Measurements from ENCODE around the gene GSN. TPM values are rescaled to one million over a fixed set of nuclear protein-coding genes. Genes with fewer than 3 reads are reported as not detected.

Gene GSN
- total and polyA plus RNA-seq, 2 of the 13 experiments (the other 11 are each of a cell fraction or from before 2014, with no cell fraction given): 294 to 307 TPM

DNA sequence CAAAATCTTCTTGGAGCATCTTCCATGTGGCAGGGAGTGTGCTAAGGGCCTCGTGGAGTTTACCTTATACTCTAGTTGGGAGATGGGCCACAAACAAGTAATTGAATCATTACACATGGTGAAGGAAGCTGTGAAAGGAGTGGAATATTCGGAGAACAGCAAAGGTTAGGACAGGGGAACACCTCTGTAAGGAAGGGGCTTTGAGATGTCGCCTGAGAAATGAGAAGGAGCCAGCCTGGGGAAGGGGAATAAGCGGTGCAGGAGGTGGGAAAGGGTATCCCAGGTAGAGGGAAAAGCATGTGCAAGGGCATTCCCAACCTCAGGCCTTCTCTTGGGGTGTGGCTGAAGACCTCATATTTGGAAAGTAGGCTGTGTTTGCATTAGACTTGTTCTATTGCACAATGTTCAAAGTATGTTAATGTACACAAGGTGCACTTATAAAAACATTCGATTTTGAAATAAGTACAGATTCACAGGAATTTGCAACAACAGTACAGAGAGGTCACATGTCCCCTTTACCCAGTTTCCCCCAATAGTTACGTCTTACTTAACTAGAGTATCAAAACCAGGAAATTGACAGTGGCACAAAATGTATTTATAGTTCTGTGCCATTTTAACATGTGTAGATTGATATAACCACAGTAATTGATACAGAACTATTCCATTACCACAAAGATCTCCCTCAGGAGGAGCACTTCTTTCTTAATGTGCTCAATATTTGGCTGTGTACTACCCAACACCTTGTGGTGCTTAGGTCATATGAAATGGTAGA, 104.5 kb downstream of the GSN start (continued):
- TF ChIP-seq, protein P1, sequence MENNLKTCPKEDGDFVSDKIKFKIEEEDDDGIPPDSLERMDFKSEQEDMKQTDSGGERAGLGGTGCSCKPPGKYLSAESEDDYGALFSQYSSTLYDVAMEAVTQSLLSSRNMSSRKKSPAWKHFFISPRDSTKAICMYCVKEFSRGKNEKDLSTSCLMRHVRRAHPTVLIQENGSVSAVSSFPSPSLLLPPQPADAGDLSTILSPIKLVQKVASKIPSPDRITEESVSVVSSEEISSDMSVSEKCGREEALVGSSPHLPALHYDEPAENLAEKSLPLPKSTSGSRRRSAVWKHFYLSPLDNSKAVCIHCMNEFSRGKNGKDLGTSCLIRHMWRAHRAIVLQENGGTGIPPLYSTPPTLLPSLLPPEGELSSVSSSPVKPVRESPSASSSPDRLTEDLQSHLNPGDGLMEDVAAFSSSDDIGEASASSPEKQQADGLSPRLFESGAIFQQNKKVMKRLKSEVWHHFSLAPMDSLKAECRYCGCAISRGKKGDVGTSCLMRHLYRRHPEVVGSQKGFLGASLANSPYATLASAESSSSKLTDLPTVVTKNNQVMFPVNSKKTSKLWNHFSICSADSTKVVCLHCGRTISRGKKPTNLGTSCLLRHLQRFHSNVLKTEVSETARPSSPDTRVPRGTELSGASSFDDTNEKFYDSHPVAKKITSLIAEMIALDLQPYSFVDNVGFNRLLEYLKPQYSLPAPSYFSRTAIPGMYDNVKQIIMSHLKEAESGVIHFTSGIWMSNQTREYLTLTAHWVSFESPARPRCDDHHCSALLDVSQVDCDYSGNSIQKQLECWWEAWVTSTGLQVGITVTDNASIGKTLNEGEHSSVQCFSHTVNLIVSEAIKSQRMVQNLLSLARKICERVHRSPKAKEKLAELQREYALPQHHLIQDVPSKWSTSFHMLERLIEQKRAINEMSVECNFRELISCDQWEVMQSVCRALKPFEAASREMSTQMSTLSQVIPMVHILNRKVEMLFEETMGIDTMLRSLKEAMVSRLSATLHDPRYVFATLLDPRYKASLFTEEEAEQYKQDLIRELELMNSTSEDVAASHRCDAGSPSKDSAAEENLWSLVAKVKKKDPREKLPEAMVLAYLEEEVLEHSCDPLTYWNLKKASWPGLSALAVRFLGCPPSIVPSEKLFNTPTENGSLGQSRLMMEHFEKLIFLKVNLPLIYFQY (CRISPR knock-in tag; IDR thresholded peaks at IDR 0.05; ENCODE audit: borderline replicate concordance): peak; percentile 39; the same call in 1 of the 2 replicates
- peak; percentile 34; the same call in 1 of the 2 replicates for TF ChIP-seq RXRA (CRISPR knock-in tag; IDR thresholded peaks at IDR 0.05)
- TF ChIP-seq ZNF10 (CRISPR knock-in tag; IDR thresholded peaks at IDR 0.05; ENCODE audit: borderline replicate concordance, low read depth): no peak
- TF ChIP-seq MEF2D (CRISPR knock-in tag; IDR thresholded peaks at IDR 0.05): 0 out of 2 replicates have a peak, but pooled peaks have one; percentile 16
- peak; percentile 99 for TF ChIP-seq CEBPB (IDR thresholded peaks at IDR 0.05; ENCODE audit: borderline replicate concordance, low read depth, low read length)
- TF ChIP-seq HMG20A (CRISPR knock-in tag; IDR thresholded peaks at IDR 0.05; ENCODE audit: borderline replicate concordance): peak; percentile 93
- peak; percentile 39; the same call in 1 of the 2 replicates for TF ChIP-seq ARNTL (CRISPR knock-in tag; IDR thresholded peaks at IDR 0.05)
- 0 out of 2 replicates have a peak, but pooled peaks have one; percentile 26 for TF ChIP-seq ARID2 (CRISPR knock-in tag; IDR thresholded peaks at IDR 0.05; ENCODE audit: borderline replicate concordance)
- TF ChIP-seq ZNF207 (IDR thresholded peaks at IDR 0.05; ENCODE audit: borderline replicate concordance): no peak
- peak; percentile 96 for TF ChIP-seq TEAD3 (CRISPR knock-in tag; optimal IDR thresholded peaks at IDR 0.05; ENCODE audit: borderline replicate concordance)
- peak; percentile 98 for TF ChIP-seq FOXA3 (CRISPR knock-in tag; IDR thresholded peaks at IDR 0.05)
- TF ChIP-seq, protein P2, sequence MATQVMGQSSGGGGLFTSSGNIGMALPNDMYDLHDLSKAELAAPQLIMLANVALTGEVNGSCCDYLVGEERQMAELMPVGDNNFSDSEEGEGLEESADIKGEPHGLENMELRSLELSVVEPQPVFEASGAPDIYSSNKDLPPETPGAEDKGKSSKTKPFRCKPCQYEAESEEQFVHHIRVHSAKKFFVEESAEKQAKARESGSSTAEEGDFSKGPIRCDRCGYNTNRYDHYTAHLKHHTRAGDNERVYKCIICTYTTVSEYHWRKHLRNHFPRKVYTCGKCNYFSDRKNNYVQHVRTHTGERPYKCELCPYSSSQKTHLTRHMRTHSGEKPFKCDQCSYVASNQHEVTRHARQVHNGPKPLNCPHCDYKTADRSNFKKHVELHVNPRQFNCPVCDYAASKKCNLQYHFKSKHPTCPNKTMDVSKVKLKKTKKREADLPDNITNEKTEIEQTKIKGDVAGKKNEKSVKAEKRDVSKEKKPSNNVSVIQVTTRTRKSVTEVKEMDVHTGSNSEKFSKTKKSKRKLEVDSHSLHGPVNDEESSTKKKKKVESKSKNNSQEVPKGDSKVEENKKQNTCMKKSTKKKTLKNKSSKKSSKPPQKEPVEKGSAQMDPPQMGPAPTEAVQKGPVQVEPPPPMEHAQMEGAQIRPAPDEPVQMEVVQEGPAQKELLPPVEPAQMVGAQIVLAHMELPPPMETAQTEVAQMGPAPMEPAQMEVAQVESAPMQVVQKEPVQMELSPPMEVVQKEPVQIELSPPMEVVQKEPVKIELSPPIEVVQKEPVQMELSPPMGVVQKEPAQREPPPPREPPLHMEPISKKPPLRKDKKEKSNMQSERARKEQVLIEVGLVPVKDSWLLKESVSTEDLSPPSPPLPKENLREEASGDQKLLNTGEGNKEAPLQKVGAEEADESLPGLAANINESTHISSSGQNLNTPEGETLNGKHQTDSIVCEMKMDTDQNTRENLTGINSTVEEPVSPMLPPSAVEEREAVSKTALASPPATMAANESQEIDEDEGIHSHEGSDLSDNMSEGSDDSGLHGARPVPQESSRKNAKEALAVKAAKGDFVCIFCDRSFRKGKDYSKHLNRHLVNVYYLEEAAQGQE (IDR thresholded peaks at IDR 0.05; ENCODE audit: borderline replicate concordance in 1 of 2, low read depth in 1 of 2, low read length in 2 of 2): peak in 1 of 2 experiments; percentile 72; a peak in 2 of 4 replicates
- no peak for TF ChIP-seq ZNF772 (CRISPR knock-in tag; IDR thresholded peaks at IDR 0.05)
- peak; percentile 92 for TF ChIP-seq ISL2 (CRISPR knock-in tag; IDR thresholded peaks at IDR 0.05)
- TF ChIP-seq HOXD1 (CRISPR knock-in tag; IDR thresholded peaks at IDR 0.05): peak; percentile 64; the same call in 1 of the 2 replicates
- no peak for TF ChIP-seq ZNF761 (CRISPR knock-in tag; conservative IDR thresholded peaks at IDR 0.05)
- TF ChIP-seq ZSCAN9 (CRISPR knock-in tag; IDR thresholded peaks at IDR 0.05; ENCODE audit: borderline replicate concordance): peak; percentile 59; the same call in 1 of the 2 replicates
- no peak for TF ChIP-seq GZF1 (CRISPR knock-in tag; IDR thresholded peaks at IDR 0.05)

Data from HepG2 (cell line).